Measurements from ENCODE around the gene TMED6.

GRCh38 chr16:69307091-69307490, 44.5 kb downstream of the TMED6 start:
- TF ChIP-seq CTCF (IDR thresholded peaks at IDR 0.05 in 4 of 5, conservative IDR thresholded peaks at IDR 0.05 in 1 of 5) (no peak), POLR2A (IDR thresholded peaks at IDR 0.05) (no peak)

All from gastrocnemius medialis (tissue), 4 donors.